ENCODE results near the gene IL15. TPM values are rescaled to one million over a fixed set of nuclear protein-coding genes. Genes with fewer than 3 reads are reported as not detected.

IL15 gene
- total and polyA plus RNA-seq, 4 donors = 0.93 to 2.0 (median 1.5) TPM

GRCh38 chr4:141772838-141773237, 136.5 kb downstream of the IL15 start:
- TF ChIP-seq YY1 (IDR thresholded peaks at IDR 0.05) = no peak
- no peak for TF ChIP-seq GABPA (IDR thresholded peaks at IDR 0.05 in 1 of 2, conservative IDR thresholded peaks at IDR 0.05 in 1 of 2)
- no peak for TF ChIP-seq SP1 (IDR thresholded peaks at IDR 0.05)
- no peak for TF ChIP-seq HNF4A (conservative IDR thresholded peaks at IDR 0.05)

GRCh38 chr4:141782205-141782604, 145.8 kb downstream of the IL15 start:
- DNase-seq (ENCODE audit: low spot score) = no peak
- Histone ChIP-seq H3K4me1 (ENCODE audit: control insufficient read depth in 4 of 4, insufficient read depth in 4 of 4, low read length in 3 of 4) (no peaks in the 10 kb centered on the region), H3K9me3 (ENCODE audit: control insufficient read depth in 4 of 4, low read length in 3 of 4) (no peaks in the 10 kb centered on the region), H3K27me3 (ENCODE audit: control insufficient read depth in 4 of 4, insufficient read depth in 4 of 4, low read length in 3 of 4) (no peaks in the 10 kb centered on the region), H3K4me3 (ENCODE audit: low read depth in 1 of 3, low read length in 3 of 3) (no peak overlapping the region), H3K36me3 (ENCODE audit: control insufficient read depth in 4 of 4, insufficient read depth in 3 of 4, low read depth in 1 of 4, low read length in 3 of 4) (no peaks in the 10 kb centered on the region), H3K9ac (ENCODE audit: low read depth in 1 of 2, low read length in 2 of 2) (no peak overlapping the region), H3K27ac (ENCODE audit: low read depth in 1 of 2, low read length in 2 of 2) (no peak overlapping the region)
- no peak for TF ChIP-seq NR2F2 (IDR thresholded peaks at IDR 0.05)
- no peak for TF ChIP-seq ATF3 (IDR thresholded peaks at IDR 0.05)
- no peak for TF ChIP-seq HNF4G (IDR thresholded peaks at IDR 0.05)
- TF ChIP-seq YY1 (IDR thresholded peaks at IDR 0.05) = no peak
- no peak for TF ChIP-seq GABPA (IDR thresholded peaks at IDR 0.05 in 1 of 2, conservative IDR thresholded peaks at IDR 0.05 in 1 of 2)
- TF ChIP-seq FOXA1 (IDR thresholded peaks at IDR 0.05) = no peak
- no peak for TF ChIP-seq CTCF (IDR thresholded peaks at IDR 0.05; ENCODE audit: low read depth, low read length, missing input control)
- TF ChIP-seq HNF4A (conservative IDR thresholded peaks at IDR 0.05) = no peak

More at GRCh38 chr4:141772838-141773237, 136.5 kb downstream of the IL15 start:
- Histone ChIP-seq H3K9me3 (ENCODE audit: control insufficient read depth in 4 of 4, low read length in 3 of 4) (no peaks in the 10 kb centered on the region), H3K27me3 (ENCODE audit: control insufficient read depth in 4 of 4, insufficient read depth in 4 of 4, low read length in 3 of 4) (no peaks in the 10 kb centered on the region), H3K4me3 (ENCODE audit: low read depth in 1 of 3, low read length in 3 of 3) (no peak overlapping the region), H3K36me3 (ENCODE audit: control insufficient read depth in 4 of 4, insufficient read depth in 3 of 4, low read depth in 1 of 4, low read length in 3 of 4) (no peaks in the 10 kb centered on the region), H3K27ac (ENCODE audit: low read depth in 1 of 2, low read length in 2 of 2) (no peak overlapping the region), H3K9ac (ENCODE audit: low read depth in 1 of 2, low read length in 2 of 2) (no peak overlapping the region), H3K4me1 (ENCODE audit: control insufficient read depth in 4 of 4, insufficient read depth in 4 of 4, low read length in 3 of 4) (no peaks in the 10 kb centered on the region)
- 95% methylated on average over 2 of the region's 2 CpGs for WGBS
- no peak for DNase-seq (ENCODE audit: low spot score)
